Measurements from ENCODE around the gene ITPR3. TPM values are rescaled to one million over a fixed set of nuclear protein-coding genes. Genes with fewer than 3 reads are reported as not detected.
"Not testable (repeated sequence)": the region's sequence is repeated elsewhere in the genome, so short reads cannot be mapped to it uniquely, and the experiment has no call there.

ITPR3 gene
- total RNA-seq, 1 donor from 2014 or later, result 0.78 TPM

GRCh38 chr6:33613795-33614168 lies 7.3 kb upstream of the ITPR3 start:
- DNase-seq, result no peak

GRCh38 chr6:33616113-33616512 lies 5.0 kb upstream of the ITPR3 start:
- no peak for DNase-seq

- DNase-seq, result no peak
Measured at GRCh38 chr6:33616913-33617312, 4.2 kb upstream of the ITPR3 start.

GRCh38 chr6:33619166-33619840 lies 1.8 kb upstream of the ITPR3 start:
- DNase-seq, result no peak

GRCh38 chr6:33620158-33620855 lies 815 bp upstream of the ITPR3 start:
- DNase-seq, result no peak

GRCh38 chr6:33621711-33622388 lies 728 bp downstream of the ITPR3 start:
- DNase-seq, result no peak

GRCh38 chr6:33622456-33623431 lies 1.6 kb downstream of the ITPR3 start:
- no peak for DNase-seq

- DNase-seq, result no peak
Measured at GRCh38 chr6:33623895-33624381, 2.8 kb downstream of the ITPR3 start.

GRCh38 chr6:33624856-33625255 lies 3.7 kb downstream of the ITPR3 start:
- no peak for DNase-seq

GRCh38 chr6:33627876-33628275 lies 6.8 kb downstream of the ITPR3 start:
- no peak for DNase-seq

GRCh38 chr6:33628401-33628964 lies 7.4 kb downstream of the ITPR3 start:
- DNase-seq, result no peak

GRCh38 chr6:33630014-33630413 lies 8.9 kb downstream of the ITPR3 start:
- DNase-seq, result no peak

- not testable (repeated sequence) for DNase-seq
Measured at GRCh38 chr6:33631521-33631920, 10.4 kb downstream of the ITPR3 start.

GRCh38 chr6:33631971-33632557 lies 10.9 kb downstream of the ITPR3 start:
- no peak for DNase-seq

GRCh38 chr6:33632558-33633039 lies 11.5 kb downstream of the ITPR3 start:
- DNase-seq, result no peak

GRCh38 chr6:33633084-33633461 lies 12.0 kb downstream of the ITPR3 start:
- DNase-seq, result no peak

GRCh38 chr6:33633462-33634158 lies 12.5 kb downstream of the ITPR3 start:
- DNase-seq, result peak; percentile 24

- DNase-seq, result no peak
Measured at GRCh38 chr6:33634161-33634727, 13.1 kb downstream of the ITPR3 start.

GRCh38 chr6:33634946-33635345 lies 13.8 kb downstream of the ITPR3 start:
- no peak for DNase-seq

- DNase-seq, result no peak
Measured at GRCh38 chr6:33636655-33637054, 15.5 kb downstream of the ITPR3 start.
